K562 (cell line): ENCODE data around the gene GALNT17. TPM values are rescaled to one million over a fixed set of nuclear protein-coding genes. Genes with fewer than 3 reads are reported as not detected.
A peak's percentile ranks its signal among the peaks of the same experiment; 100 is the strongest.

Experiments
- ATAC-seq: fragments of 200-7000 bp; cut with Tn5 transposase; 3 replicates; pipeline ENCODE4 v1.9.1; 2020; ENCODE audit warnings: moderate library complexity
- BruUV-seq: library from RNA; stranded (reverse); fragments of 400-500 nt; replicated peaks from 2 replicates; lab custom pipeline; 2021; lab: Mats Ljungman, UMichigan
- CTCF ChIA-PET: fragments of 300-600 bp; formaldehyde crosslinking; extraction: SDS; loops from one replicate; lab custom pipeline; 2021; ENCODE audit warnings: low intra/inter-chr PET ratio; lab: Yijun Ruan, JAX
- POLR2A ChIA-PET: fragments of 300-600, 350-650 bp; sonication (Branson Sonifier 250); formaldehyde crosslinking; extraction: SDS; loops from one replicate; lab custom pipeline; 2021; ENCODE audit warnings: antibody characterized with exemption, inconsistent platforms; lab: Yijun Ruan, JAX
- DNase-seq, 4 experiments: peaks; one replicate each; pipeline versions ENCODE4 v3.0.0 to v3.0.0-alpha.2; 2011 to 2018; ENCODE audit warnings: low spot score in 3 of 4, mixed read lengths in 3 of 4; ENCODE audit errors: extremely low read depth in 1 of 4
- FAIRE-seq: peaks from 2 replicates; lab custom pipeline; 2011; peaks lifted over from hg19 to GRCh38; lab: Jason Lieb, UNC
- H2AFZ ChIP-seq: 2 replicates; pipeline ENCODE4 v1.6.0; 2011; ENCODE audit warnings: low read depth, low read length, control low read depth, inconsistent platforms
- H3K27ac ChIP-seq: fragments of 200-600 bp; 3 replicates; pipeline ENCODE4 v1.8.0; 2011; ENCODE audit warnings: low read depth, mild to moderate bottlenecking, control low read depth, inconsistent platforms, low read length, moderate library complexity, mixed read lengths; ENCODE audit errors: extremely low read depth
- H3K27me3 ChIP-seq, 2 experiments: fragments of 300-600 bp in 1 of 2; 2 replicates in 1 of 2; 3 replicates in 1 of 2; pipeline versions ENCODE4 v1.6.0 to v1.8.0; 2011; ENCODE audit warnings: inconsistent platforms in 2 of 2, low read length in 2 of 2, mild to moderate bottlenecking in 1 of 2, mixed read lengths in 1 of 2, moderate library complexity in 1 of 2; ENCODE audit not compliant: control insufficient read depth in 2 of 2, insufficient read depth in 2 of 2
- H3K36me3 ChIP-seq: fragments of 300-600 bp; 3 replicates; pipeline ENCODE4 v1.8.0; 2011; ENCODE audit warnings: mild to moderate bottlenecking, low read length, inconsistent platforms; ENCODE audit not compliant: control insufficient read depth, insufficient read depth
- H3K4me1 ChIP-seq, 2 experiments: fragments of 200-600 bp in 1 of 2; replicated peaks in 1 of 2; 2 replicates in 1 of 2; 3 replicates in 1 of 2; pipeline versions ENCODE4 v1.5.1 to v1.8.0; 2011; ENCODE audit warnings: inconsistent platforms in 2 of 2, low read length in 2 of 2, mild to moderate bottlenecking in 1 of 2, mixed read lengths in 1 of 2, moderate library complexity in 1 of 2; ENCODE audit not compliant: control insufficient read depth in 2 of 2, insufficient read depth in 2 of 2
- H3K4me2 ChIP-seq: 2 replicates; pipeline ENCODE4 v1.6.1; 2011; ENCODE audit warnings: low read length, control low read depth, inconsistent platforms, mixed read lengths; ENCODE audit not compliant: insufficient read depth
- H3K4me3 ChIP-seq: fragments of 200-600 bp; sonication (generic), shearing (Covaris generic); 2 replicates; pipeline ENCODE4 v1.5.1; 2016; ENCODE audit warnings: control low read depth, inconsistent platforms
- H3K79me2 ChIP-seq: fragments of 200-600 bp; 3 replicates; pipeline ENCODE4 v1.8.0; 2011; ENCODE audit warnings: low read length, inconsistent platforms; ENCODE audit not compliant: control insufficient read depth, insufficient read depth
- H3K9ac ChIP-seq, 2 experiments: 2 replicates each; pipeline versions ENCODE4 v1.6.0 to v1.6.1; 2011; ENCODE audit warnings: low read depth in 2 of 2, low read length in 2 of 2, control low read depth in 1 of 2, inconsistent platforms in 1 of 2, mild to moderate bottlenecking in 1 of 2, mixed read lengths in 1 of 2; ENCODE audit not compliant: insufficient read depth in 1 of 2
- H3K9me1 ChIP-seq: one replicate; pipeline ENCODE4 v1.6.0; 2011; ENCODE audit warnings: inconsistent platforms, mild to moderate bottlenecking, low read length, moderate library complexity; ENCODE audit not compliant: control insufficient read depth, insufficient read depth
- H3K9me3 ChIP-seq: replicated peaks from 2 replicates; pipeline ENCODE4 v1.5.1; 2011; ENCODE audit warnings: low read depth, low read length, inconsistent platforms; ENCODE audit not compliant: control insufficient read depth, insufficient read depth
- H4K20me1 ChIP-seq: replicated peaks from 2 replicates; pipeline ENCODE4 v1.6.1; 2011; ENCODE audit warnings: low read length, inconsistent platforms, mixed read lengths; ENCODE audit not compliant: control insufficient read depth, insufficient read depth
- CTCF ChIP-seq, 3 experiments: IDR thresholded peaks in 2 of 3; conservative IDR thresholded peaks in 1 of 3; 2 replicates each; pipeline ENCODE4 v1.5.1; 2011 to 2012; ENCODE audit warnings: low read length in 3 of 3, mild to moderate bottlenecking in 3 of 3, control low read depth in 2 of 3, improper control_type of control experiment in 1 of 3, inconsistent platforms in 1 of 3, low read depth in 1 of 3, mixed read lengths in 1 of 3, moderate library complexity in 1 of 3; ENCODE audit not compliant: insufficient read depth in 2 of 3
- KDM1A ChIP-seq, 2 experiments: fragments of 450-650 bp; IDR thresholded peaks; 2 replicates each; pipeline ENCODE4 v1.6.1; 2016; ENCODE audit warnings: mild to moderate bottlenecking in 2 of 2
- RAD21 ChIP-seq, 2 experiments: fragments of 250-450 bp in 1 of 2; fragments of 450-650 bp in 1 of 2; sonication (Bioruptor Pico) in 1 of 2; formaldehyde crosslinking in 1 of 2; IDR thresholded peaks in 1 of 2; conservative IDR thresholded peaks in 1 of 2; 2 replicates each; pipeline versions ENCODE4 v1.4.0 to v1.8.0; 2020 to 2022; ENCODE audit warnings: mild to moderate bottlenecking in 2 of 2, moderate library complexity in 1 of 2
- WGBS: fragments of 100-300 bp; shearing (Covaris generic); methylation state at CpG from one replicate; pipeline ENCODE4 v1.1.6; 2016; ENCODE audit warnings: low coverage, mixed read lengths; ENCODE audit not compliant: insufficient coverage; ENCODE audit errors: missing lambda C conversion rate; 5-methylcytosine and 5-hydroxymethylcytosine counted together
- in situ Hi-C: fragments of 300-500 bp; cut with MboI; formaldehyde crosslinking; loops from 4 replicates; pipeline ENCODE4 v1.15.0; 2018; ENCODE audit warnings: inconsistent platforms, mixed read lengths
- intact Hi-C: fragments of 100-400 bp; cut with micrococcal nuclease; formaldehyde crosslinking; loops from 2 replicates; pipeline ENCODE4 v1.14.2; 2022
- polyA plus RNA-seq, 8 experiments: library from polyadenylated mRNA; depleted of rRNA in 4 of 8; stranded (reverse) in 5 of 8; unstranded in 3 of 8; fragments of >200 nt; fragmentation: Nextera tagmentation in 2 of 8; fragmentation: Illumina TruSeq in 1 of 8; extraction: Ambion mirVana in 2 of 8; extraction: Trizol in 1 of 8; gene quantifications; 2 replicates each; pipeline versions ENCODE4 v1.2.1 to v1.2.3, GENCODE V29; 2011 to 2014; ENCODE audit warnings: inconsistent platforms in 1 of 8, missing spikeins in 1 of 8
- total RNA-seq, 7 experiments: library from RNA; depleted of rRNA in 6 of 7; stranded (reverse); fragments of >200 nt in 6 of 7; fragmentation: Illumina TruSeq in 2 of 7; extraction: Trizol in 2 of 7; gene quantifications; 2 replicates each; pipeline versions ENCODE4 v1.2.1 to v1.2.3, GENCODE V29; 2011 to 2021; ENCODE audit warnings: low replicate concordance in 1 of 7

GALNT17 gene
- total and polyA plus RNA-seq, 9 of the 15 experiments (the other 6 are each of a cell fraction or from before 2014, with no cell fraction given) = not detected

GRCh38 chr7:71746006-71746405, 614.1 kb downstream of the GALNT17 start:
- H3K4me3 ChIP-seq = no peak overlapping the region
- no peaks in the 10 kb centered on the region for H4K20me1 ChIP-seq
- no peak overlapping the region for H3K4me2 ChIP-seq
- no TSS peak for BruUV-seq
- H3K27me3 ChIP-seq = 0 out of 5 replicates have a peak, but pooled peaks cover 0 to 4% of the 10 kb centered on the region in 2 experiments
- 2% methylated on average over 5 of the region's 5 CpGs for WGBS
- CTCF ChIA-PET = no interaction called here
- ATAC-seq (no peak), DNase-seq (no peak), FAIRE-seq (no peak)
- no peaks in the 10 kb centered on the region for H3K79me2 ChIP-seq
- H3K9ac ChIP-seq = no peak overlapping the region
- no peaks in the 10 kb centered on the region for H3K4me1 ChIP-seq
- POLR2A ChIA-PET = interaction anchor here (0.6 kb wide), 1 partner anchor 640 kb away, joined by 4 read pairs; no protein-coding TSS in a partner anchor
- in situ Hi-C loops = no loop called here
- H2AFZ ChIP-seq = no peak overlapping the region
- H3K27ac ChIP-seq = no peak overlapping the region
- H3K9me3 ChIP-seq = no peaks in the 10 kb centered on the region
- intact Hi-C loops = no loop called here
- TF ChIP-seq CTCF (IDR thresholded peaks at IDR 0.05 in 2 of 3, conservative IDR thresholded peaks at IDR 0.05 in 1 of 3; ENCODE audit: insufficient read depth in 2 of 3, low read depth in 1 of 3, low read length in 3 of 3) (peak in 1 of 3 experiments; percentile 19; a peak in 1 of 6 replicates), KDM1A (IDR thresholded peaks at IDR 0.05) (no peak), RAD21 (CRISPR knock-in tag; conservative IDR thresholded peaks at IDR 0.05 in 1 of 2, IDR thresholded peaks at IDR 0.05 in 1 of 2) (peak in 1 of 2 experiments; percentile 34; a peak in 2 of 4 replicates)
- no peaks in the 10 kb centered on the region for H3K36me3 ChIP-seq
- no peaks in the 10 kb centered on the region for H3K9me1 ChIP-seq
